ENCODE measurements around the gene BMPR1B.
A peak's percentile ranks its signal among the peaks of the same experiment; 100 is the strongest.

The BMPR1B gene

DNA sequence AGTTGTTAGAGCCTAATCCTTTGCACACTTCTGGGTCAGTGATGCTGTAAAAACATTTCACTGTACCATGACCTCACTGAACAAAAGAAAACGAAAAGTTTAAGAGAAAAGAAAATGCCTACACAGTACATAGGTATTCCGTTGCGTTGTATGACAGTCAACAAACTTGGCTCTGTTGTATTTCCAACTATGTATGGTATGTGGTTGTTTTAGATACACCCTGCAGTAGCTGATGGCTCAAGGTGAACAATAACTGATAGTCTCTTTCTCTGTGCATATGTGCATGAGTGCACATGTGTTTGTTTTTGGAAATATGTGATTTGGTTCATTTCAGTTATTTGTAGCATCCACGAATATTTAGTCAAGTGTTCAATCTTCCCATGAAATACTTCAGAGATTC lies 176.0 kb downstream of the BMPR1B start:
- peak in 1 of 2 donors; percentile 36 for DNase-seq (ENCODE audit: low read depth in 2 of 2)
- TF ChIP-seq, protein P1, sequence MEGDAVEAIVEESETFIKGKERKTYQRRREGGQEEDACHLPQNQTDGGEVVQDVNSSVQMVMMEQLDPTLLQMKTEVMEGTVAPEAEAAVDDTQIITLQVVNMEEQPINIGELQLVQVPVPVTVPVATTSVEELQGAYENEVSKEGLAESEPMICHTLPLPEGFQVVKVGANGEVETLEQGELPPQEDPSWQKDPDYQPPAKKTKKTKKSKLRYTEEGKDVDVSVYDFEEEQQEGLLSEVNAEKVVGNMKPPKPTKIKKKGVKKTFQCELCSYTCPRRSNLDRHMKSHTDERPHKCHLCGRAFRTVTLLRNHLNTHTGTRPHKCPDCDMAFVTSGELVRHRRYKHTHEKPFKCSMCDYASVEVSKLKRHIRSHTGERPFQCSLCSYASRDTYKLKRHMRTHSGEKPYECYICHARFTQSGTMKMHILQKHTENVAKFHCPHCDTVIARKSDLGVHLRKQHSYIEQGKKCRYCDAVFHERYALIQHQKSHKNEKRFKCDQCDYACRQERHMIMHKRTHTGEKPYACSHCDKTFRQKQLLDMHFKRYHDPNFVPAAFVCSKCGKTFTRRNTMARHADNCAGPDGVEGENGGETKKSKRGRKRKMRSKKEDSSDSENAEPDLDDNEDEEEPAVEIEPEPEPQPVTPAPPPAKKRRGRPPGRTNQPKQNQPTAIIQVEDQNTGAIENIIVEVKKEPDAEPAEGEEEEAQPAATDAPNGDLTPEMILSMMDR (IDR thresholded peaks at IDR 0.05; ENCODE audit: low read depth, low read length), result no peak
- no peak overlapping the region for H3K4me3 ChIP-seq (replicated peaks in 1 of 2; ENCODE audit: low read depth in 2 of 2, low read length in 2 of 2)

DNA sequence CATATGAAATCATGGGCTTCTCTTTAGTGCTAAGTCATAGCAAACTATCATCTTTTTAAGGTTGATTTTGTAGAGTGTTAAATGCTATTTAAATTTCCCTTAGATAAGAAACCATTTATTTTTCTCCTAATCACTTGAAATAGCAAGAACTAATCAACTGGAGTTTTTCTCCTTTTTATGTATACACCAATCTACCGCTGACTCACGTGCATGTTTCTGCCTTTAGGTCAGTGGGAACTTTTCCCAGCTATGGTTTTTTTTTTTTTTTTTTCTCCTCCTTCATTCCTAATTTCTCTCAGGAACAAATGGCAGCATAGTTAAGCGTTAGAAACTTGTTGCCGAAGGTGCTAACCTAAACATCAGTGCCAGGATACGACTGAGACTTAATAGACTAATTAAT lies 176.4 kb downstream of the BMPR1B start:
- TF ChIP-seq, protein P1 (IDR thresholded peaks at IDR 0.05; ENCODE audit: low read depth, low read length), result no peak
- H3K4me3 ChIP-seq (replicated peaks in 1 of 2; ENCODE audit: low read depth in 2 of 2, low read length in 2 of 2), result no peak overlapping the region
- peak; percentile 33 to 46 for DNase-seq (ENCODE audit: low read depth in 2 of 2)

DNA sequence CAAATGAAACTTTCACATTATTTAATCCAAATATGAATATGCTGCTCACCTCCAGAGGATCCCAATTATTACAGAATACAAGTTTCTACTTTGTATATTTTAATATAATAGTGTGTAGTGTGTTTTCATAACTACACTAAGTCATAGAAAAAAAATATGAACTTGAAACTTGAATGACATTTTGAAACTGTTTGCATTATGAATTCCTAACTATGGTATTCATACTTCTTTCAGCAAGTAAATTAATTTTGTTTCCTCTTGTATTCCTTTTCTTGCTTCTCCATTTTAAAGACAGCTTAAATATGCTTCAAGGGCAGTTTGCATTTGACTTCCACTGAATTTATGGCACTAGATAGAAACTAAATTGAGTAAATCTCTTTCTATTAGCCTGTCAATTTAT lies 177.1 kb downstream of the BMPR1B start:
- TF ChIP-seq, protein P1 (IDR thresholded peaks at IDR 0.05; ENCODE audit: low read depth, low read length), result no peak
- no peak overlapping the region for H3K4me3 ChIP-seq (replicated peaks in 1 of 2; ENCODE audit: low read depth in 2 of 2, low read length in 2 of 2)
- peak in 1 of 2 donors; percentile 44 for DNase-seq (ENCODE audit: low read depth in 2 of 2)

DNA sequence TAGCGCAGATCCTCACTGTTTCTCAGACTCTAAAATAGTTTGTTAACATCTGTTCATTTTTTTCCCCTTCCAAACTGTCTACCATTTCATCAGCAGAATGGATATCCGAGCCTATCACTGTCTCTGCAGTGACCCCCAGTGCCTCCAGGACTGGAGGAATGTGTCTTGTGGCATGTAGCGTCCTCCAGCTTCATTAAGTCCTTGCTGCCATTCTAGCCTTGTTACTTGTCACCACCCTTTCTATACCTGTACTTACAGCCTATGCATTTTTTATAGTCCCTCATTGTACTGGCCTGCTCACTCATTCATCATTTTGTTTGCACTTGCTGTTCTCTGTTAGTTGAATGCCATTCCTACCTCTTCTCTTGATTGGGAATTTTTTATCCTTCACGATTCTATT lies 179.1 kb downstream of the BMPR1B start:
- TF ChIP-seq, protein P1 (IDR thresholded peaks at IDR 0.05; ENCODE audit: low read depth, low read length), result no peak
- no peak overlapping the region for H3K4me3 ChIP-seq (replicated peaks in 1 of 2; ENCODE audit: low read depth in 2 of 2, low read length in 2 of 2)
- no peak for DNase-seq (ENCODE audit: low read depth in 2 of 2)

DNA sequence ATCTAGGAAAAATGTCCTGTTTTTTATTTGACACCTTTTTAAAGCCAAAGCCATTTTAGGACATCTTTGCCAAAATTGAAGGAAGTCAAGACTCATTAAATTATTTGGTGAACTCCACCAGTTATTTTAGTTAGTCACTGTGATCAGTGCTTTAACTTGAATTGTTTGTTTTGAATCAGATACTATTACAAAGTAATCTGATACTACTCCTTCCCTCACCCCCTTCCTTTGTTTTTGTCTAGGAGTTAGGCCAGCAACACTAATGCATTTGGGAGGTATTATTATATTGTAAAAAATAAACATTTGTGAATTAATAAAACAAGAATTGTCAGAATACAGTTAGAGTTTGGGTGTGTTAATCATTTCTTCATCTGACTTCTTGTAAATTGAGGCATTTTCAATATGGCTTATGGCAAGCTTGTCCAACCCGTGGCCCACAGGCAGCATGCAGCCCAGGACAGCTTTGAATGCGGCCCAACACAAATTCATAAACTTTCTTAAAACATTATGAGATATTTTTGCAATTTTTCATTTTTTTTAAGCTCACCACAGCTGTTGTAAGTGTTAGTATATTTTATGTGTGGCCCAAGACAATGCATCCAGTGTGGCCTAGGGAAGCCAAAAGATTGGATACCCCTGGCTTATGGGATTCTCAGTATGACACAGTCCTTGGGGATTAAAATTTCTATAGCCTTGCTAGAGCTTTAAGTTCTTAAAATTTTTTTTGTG lies 182.2 kb downstream of the BMPR1B start:
- peak in 1 of 2 donors; percentile 30 for DNase-seq (ENCODE audit: low read depth in 2 of 2)

DNA sequence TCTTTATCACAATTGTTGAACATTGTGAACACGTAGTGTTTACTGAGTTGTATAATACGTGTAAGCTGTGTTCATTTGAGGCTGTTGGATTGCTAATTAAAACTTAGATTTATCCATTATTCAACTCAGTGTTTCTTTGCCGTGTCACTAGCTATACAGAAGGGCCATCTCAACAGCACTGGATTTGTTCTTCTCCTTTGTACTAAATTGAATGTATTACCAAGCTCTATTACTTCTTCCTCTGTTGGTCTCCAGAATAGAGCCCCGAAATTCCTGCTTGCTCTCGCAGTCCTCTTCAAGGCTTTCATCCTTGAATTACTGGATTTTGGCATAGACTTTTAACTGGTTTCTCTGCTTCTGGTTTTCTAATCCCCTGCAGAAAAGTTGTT lies 182.8 kb downstream of the BMPR1B start:
- TF ChIP-seq, protein P1 (IDR thresholded peaks at IDR 0.05; ENCODE audit: low read depth, low read length), result no peak
- no peak overlapping the region for H3K4me3 ChIP-seq (replicated peaks in 1 of 2; ENCODE audit: low read depth in 2 of 2, low read length in 2 of 2)
- DNase-seq (ENCODE audit: low read depth in 2 of 2), result no peak

More for the DNA sequence above, 182.2 kb downstream of the BMPR1B start:
- TF ChIP-seq, protein P1 (IDR thresholded peaks at IDR 0.05; ENCODE audit: low read depth, low read length), result no peak
- H3K4me3 ChIP-seq (replicated peaks in 1 of 2; ENCODE audit: low read depth in 2 of 2, low read length in 2 of 2), result no peak overlapping the region

DNA sequence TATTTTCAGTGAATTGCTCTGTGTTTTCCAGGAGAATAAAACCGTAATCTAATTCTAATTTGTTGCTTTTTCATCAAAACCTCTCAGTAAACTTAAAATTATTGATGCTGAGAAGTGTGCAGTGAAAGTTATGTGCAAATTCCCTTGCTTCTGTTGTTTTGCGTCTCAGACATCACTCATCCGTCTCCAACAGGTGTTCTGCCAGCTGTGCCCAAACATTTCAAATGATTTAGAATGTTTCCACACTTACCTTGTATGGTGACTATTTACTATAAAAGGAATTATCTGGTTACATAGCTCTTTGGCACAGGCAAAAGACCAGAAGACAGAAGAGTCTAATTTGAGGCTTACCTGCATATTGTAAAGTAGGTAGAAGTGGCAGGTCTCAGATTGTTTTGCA lies 184.0 kb downstream of the BMPR1B start:
- TF ChIP-seq, protein P1 (IDR thresholded peaks at IDR 0.05; ENCODE audit: low read depth, low read length), result no peak
- no peak for DNase-seq (ENCODE audit: low read depth in 2 of 2)
- no peak overlapping the region for H3K4me3 ChIP-seq (replicated peaks in 1 of 2; ENCODE audit: low read depth in 2 of 2, low read length in 2 of 2)

All from cardiac fibroblast (primary cell).